Prostate gland (tissue), 2 donors: ENCODE data around the gene GFY. TPM values are rescaled to one million over a fixed set of nuclear protein-coding genes. Genes with fewer than 3 reads are reported as not detected.

Experiments
- DNase-seq: peaks from one replicate; pipeline ENCODE4 v3.0.0-alpha.2; 2019; ENCODE audit warnings: low spot score
- H3K27ac ChIP-seq, 2 donors: fragments of 200-600 bp; sonication (generic); 2 replicates each; pipeline ENCODE4 v1.5.1; 2017 to 2019
- H3K27me3 ChIP-seq: fragments of 200-600 bp; sonication (generic); replicated peaks from 2 replicates; pipeline ENCODE4 v1.5.1; 2019; ENCODE audit not compliant: insufficient read depth
- H3K36me3 ChIP-seq, 2 donors: fragments of 200-600 bp; sonication (generic); 1 replicate in 1 of 2; 2 replicates in 1 of 2; pipeline versions ENCODE4 v1.5.1 to v1.8.1; 2017 to 2019
- H3K4me1 ChIP-seq: fragments of 200-600 bp; sonication (generic); replicated peaks from 2 replicates; pipeline ENCODE4 v1.5.1; 2019
- H3K4me3 ChIP-seq, 2 donors: fragments of 200-600 bp; sonication (generic); 2 replicates each; pipeline ENCODE4 v1.5.1; 2017 to 2019
- H3K9me3 ChIP-seq: fragments of 200-600 bp; sonication (generic); 2 replicates; pipeline ENCODE4 v1.5.1; 2017
- POLR2A ChIP-seq: fragments of 450-650 bp; IDR thresholded peaks from one replicate; pipeline ENCODE4 v1.6.1; 2016; ENCODE audit warnings: antibody characterized with exemption, mild to moderate bottlenecking
- POLR2AphosphoS5 ChIP-seq: sonication (generic); formaldehyde crosslinking; IDR thresholded peaks from one replicate; pipeline ENCODE4 v1.6.1; 2017; ENCODE audit warnings: antibody characterized with exemption
- WGBS: methylation state at CpG from one replicate; pipeline ENCODE4 v1.1.5; 2018; 5-methylcytosine and 5-hydroxymethylcytosine counted together
- intact Hi-C: fragments of 100-400 bp; cut with DNase I; formaldehyde crosslinking; loops from one replicate; pipeline ENCODE4 v1.14.2; 2022
- total RNA-seq, 2 donors: library from RNA; depleted of rRNA; stranded (reverse); fragments of >200 nt; gene quantifications; one replicate each; pipeline ENCODE4 v1.1.0, GENCODE V29; 2016
- TF ChIP-seq, protein P1 (sequence below), 4 experiments: fragments of 200-600 bp in 2 of 4; fragments of 450-650 bp in 2 of 4; sonication (generic) in 2 of 4; IDR thresholded peaks; 1 replicate in 3 of 4; 2 replicates in 1 of 4; pipeline ENCODE4 v1.5.1; 2016 to 2019; ENCODE audit warnings: antibody characterized with exemption in 4 of 4, mild to moderate bottlenecking in 2 of 4, moderate library complexity in 2 of 4

Gene GFY
- total RNA-seq, 2 donors from 2014 or later, result not detected

DNA sequence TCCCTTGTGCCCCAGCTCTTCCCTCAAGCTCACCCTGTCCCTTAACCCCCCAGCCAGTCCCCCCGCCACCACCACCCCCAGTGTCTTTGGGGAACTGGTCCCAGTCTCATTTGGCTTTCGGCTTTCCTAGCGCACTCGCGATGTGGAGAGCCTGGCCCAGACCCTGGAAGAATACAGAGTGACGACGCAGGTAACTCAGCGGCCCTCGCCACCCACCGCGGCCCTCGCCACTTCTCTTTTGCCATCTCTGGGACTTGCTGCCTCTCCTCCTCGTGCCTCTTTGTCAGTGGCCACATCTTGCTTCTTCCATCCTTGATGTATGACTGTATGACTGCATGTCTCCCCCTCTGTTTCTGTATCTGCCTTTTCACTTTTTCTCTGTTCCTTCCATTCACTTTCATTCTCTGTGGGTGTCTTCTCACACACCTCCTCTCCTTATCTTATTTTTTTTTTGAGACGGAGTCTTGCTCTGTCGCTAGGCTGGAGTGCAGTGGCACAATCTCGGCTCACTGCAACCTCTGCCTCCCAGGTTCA lies 17.6 kb upstream of the GFY start:
- intact Hi-C loops, result no loop called here
- no peaks in the 10 kb centered on the region for H3K9me3 ChIP-seq
- no peak overlapping the region for H3K27ac ChIP-seq
- no peaks in the 10 kb centered on the region for H3K27me3 ChIP-seq
- 85% methylated on average over 16 of the region's 16 CpGs for WGBS
- H3K4me1 ChIP-seq, result no peaks in the 10 kb centered on the region
- DNase-seq, result no peak
- H3K4me3 ChIP-seq, result no peak overlapping the region
- TF ChIP-seq POLR2A (no peak), POLR2AphosphoS5 (no peak)
- TF ChIP-seq, protein P1, sequence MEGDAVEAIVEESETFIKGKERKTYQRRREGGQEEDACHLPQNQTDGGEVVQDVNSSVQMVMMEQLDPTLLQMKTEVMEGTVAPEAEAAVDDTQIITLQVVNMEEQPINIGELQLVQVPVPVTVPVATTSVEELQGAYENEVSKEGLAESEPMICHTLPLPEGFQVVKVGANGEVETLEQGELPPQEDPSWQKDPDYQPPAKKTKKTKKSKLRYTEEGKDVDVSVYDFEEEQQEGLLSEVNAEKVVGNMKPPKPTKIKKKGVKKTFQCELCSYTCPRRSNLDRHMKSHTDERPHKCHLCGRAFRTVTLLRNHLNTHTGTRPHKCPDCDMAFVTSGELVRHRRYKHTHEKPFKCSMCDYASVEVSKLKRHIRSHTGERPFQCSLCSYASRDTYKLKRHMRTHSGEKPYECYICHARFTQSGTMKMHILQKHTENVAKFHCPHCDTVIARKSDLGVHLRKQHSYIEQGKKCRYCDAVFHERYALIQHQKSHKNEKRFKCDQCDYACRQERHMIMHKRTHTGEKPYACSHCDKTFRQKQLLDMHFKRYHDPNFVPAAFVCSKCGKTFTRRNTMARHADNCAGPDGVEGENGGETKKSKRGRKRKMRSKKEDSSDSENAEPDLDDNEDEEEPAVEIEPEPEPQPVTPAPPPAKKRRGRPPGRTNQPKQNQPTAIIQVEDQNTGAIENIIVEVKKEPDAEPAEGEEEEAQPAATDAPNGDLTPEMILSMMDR (IDR thresholded peaks at IDR 0.05), result no peak
- no peaks in the 10 kb centered on the region for H3K36me3 ChIP-seq

DNA sequence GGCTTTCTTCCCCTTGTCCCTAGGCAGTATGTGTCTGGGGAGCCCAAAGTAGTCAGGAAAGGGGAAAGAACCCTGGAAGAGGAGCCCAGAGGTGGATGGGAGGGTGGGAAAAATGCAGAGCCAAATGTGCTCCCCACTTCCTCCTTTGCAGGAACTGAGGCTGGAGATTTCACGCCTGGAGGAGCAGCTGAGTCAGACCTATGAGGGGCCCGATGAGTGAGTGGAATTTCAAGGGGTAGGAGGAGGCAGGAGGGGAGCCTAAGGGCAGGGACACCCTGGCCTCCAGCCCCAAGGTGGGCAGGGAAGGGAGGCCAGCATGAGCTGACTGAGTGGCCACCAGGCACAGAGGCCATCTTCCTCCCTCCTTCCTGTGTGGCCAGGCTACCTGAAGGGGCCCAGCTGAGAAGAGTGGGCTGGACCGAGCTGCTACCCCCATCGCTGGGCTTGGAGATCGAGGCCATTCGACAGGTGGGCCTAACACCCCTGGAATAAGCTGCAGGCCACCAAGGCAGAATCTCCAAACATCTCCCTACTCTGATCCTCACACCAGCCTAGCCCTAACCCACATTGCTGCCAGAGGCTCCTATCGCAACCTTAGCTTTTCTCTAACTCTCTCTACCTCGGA lies 16.3 kb upstream of the GFY start:
- no peak for DNase-seq
- Histone ChIP-seq H3K27me3 (no peaks in the 10 kb centered on the region), H3K4me3 (no peak overlapping the region), H3K4me1 (no peaks in the 10 kb centered on the region), H3K27ac (no peak overlapping the region), H3K36me3 (no peaks in the 10 kb centered on the region), H3K9me3 (no peaks in the 10 kb centered on the region)
- 87% methylated on average over 8 of the region's 8 CpGs for WGBS
- intact Hi-C loops, result no loop called here
- TF ChIP-seq POLR2A, result no peak

- Histone ChIP-seq H3K27me3 (no peaks in the 10 kb centered on the region), H3K4me1 (no peaks in the 10 kb centered on the region), H3K9me3 (no peaks in the 10 kb centered on the region), H3K4me3 (no peak overlapping the region), H3K27ac (no peak overlapping the region), H3K36me3 (no peaks in the 10 kb centered on the region)
- no peak for DNase-seq
- 88% methylated on average over 5 of the region's 5 CpGs for WGBS
- TF ChIP-seq POLR2A (no peak), POLR2AphosphoS5 (no peak)
- TF ChIP-seq, protein P1 (IDR thresholded peaks at IDR 0.05), result no peak
- intact Hi-C loops, result no loop called here
Measured at GRCh38 chr19:49409441-49410029, 15.7 kb upstream of the GFY start.

DNA sequence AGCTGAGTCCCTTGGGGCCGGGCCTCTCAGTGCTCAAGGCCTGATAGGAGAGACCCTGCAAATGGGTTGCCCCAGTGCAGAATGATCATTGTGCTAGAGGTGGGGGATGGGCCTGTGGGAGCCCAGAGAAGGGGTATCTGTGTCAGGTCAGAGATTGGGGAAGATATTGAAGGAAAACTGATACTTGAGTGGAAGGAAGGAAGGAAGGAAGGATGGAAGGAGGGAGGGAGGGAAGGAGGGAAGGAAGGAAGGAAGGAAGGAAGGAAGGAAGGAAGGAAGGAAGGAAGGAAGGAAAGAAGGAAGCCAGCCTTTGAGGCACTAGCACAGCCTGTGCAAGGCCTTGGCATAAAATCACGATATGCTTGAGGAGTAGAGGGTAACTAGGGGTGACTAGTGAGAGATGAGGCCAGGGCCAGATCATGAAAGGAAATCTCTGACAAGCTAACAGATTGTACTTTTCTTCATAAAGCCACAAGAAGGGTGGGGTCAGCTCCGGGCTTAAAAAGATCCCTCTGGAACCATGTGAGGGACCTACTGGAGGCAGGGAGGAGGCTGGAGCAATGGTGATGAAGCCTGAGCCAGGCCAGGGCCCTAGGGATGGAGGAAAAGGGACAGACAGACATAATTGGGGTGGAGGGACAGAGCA lies 13.4 kb upstream of the GFY start:
- H3K4me1 ChIP-seq, result no peaks in the 10 kb centered on the region
- no peak for TF ChIP-seq POLR2AphosphoS5
- TF ChIP-seq, protein P1 (IDR thresholded peaks at IDR 0.05), result no peak
- TF ChIP-seq POLR2A, result no peak
- intact Hi-C loops, result no loop called here
- WGBS, result 69% methylated on average over 3 of the region's 3 CpGs
- no peak overlapping the region for H3K27ac ChIP-seq
- no peaks in the 10 kb centered on the region for H3K27me3 ChIP-seq
- DNase-seq, result no peak
- H3K9me3 ChIP-seq, result no peaks in the 10 kb centered on the region
- H3K4me3 ChIP-seq, result no peak overlapping the region
- H3K36me3 ChIP-seq, result no peaks in the 10 kb centered on the region

GRCh38 chr19:49413348-49413747 lies 11.8 kb upstream of the GFY start:
- no peak for DNase-seq
- H3K27ac ChIP-seq, result no peak overlapping the region
- no peaks in the 10 kb centered on the region for H3K9me3 ChIP-seq
- no peaks in the 10 kb centered on the region for H3K36me3 ChIP-seq
- no peaks in the 10 kb centered on the region for H3K27me3 ChIP-seq
- TF ChIP-seq POLR2A (no peak), POLR2AphosphoS5 (no peak)
- TF ChIP-seq, protein P1 (IDR thresholded peaks at IDR 0.05), result no peak
- intact Hi-C loops, result no loop called here
- H3K4me3 ChIP-seq, result no peak overlapping the region
- H3K4me1 ChIP-seq, result no peaks in the 10 kb centered on the region
- 62% methylated on average over 7 of the region's 9 CpGs for WGBS
